ENCODE data around the gene DAGLA.

Gene DAGLA

GRCh38 chr11:61747192-61747966, 67.2 kb downstream of the DAGLA start:
- Mint-ChIP-seq H3K36me3 (no peaks in the 10 kb centered on the region), H3K9me3 (no peaks in the 10 kb centered on the region), H3K4me1 (no peaks in the 10 kb centered on the region), H3K4me3 (no peak overlapping the region), H3K27me3 (peaks cover 38% of the 10 kb centered on the region), H3K27ac (no peak overlapping the region)
- peak; percentile 65 for ATAC-seq

- Mint-ChIP-seq H3K4me1 (peaks cover 2% of the 10 kb centered on the region), H3K36me3 (no peaks in the 10 kb centered on the region), H3K4me3 (no peak overlapping the region), H3K27me3 (peaks cover 41% of the 10 kb centered on the region), H3K27ac (no peak overlapping the region), H3K9me3 (no peaks in the 10 kb centered on the region)
- ATAC-seq, result no peak
These were observed 67.7 kb downstream of the DAGLA start for GRCh38 chr11:61747967-61748285.

GRCh38 chr11:61749591-61750217, 69.5 kb downstream of the DAGLA start:
- H3K27ac Mint-ChIP-seq, result no peak overlapping the region
- no peaks in the 10 kb centered on the region for H3K9me3 Mint-ChIP-seq
- H3K27me3 Mint-ChIP-seq, result peaks cover 59% of the 10 kb centered on the region
- H3K4me3 Mint-ChIP-seq, result no peak overlapping the region
- ATAC-seq, result no peak
- H3K4me1 Mint-ChIP-seq, result peaks cover 12% of the 10 kb centered on the region
- no peaks in the 10 kb centered on the region for H3K36me3 Mint-ChIP-seq

- H3K36me3 Mint-ChIP-seq, result no peaks in the 10 kb centered on the region
- H3K4me3 Mint-ChIP-seq, result no peak overlapping the region
- H3K4me1 Mint-ChIP-seq, result peaks cover 13% of the 10 kb centered on the region
- ATAC-seq, result no peak
- no peak overlapping the region for H3K27ac Mint-ChIP-seq
- peaks cover 63% of the 10 kb centered on the region for H3K27me3 Mint-ChIP-seq
- no peaks in the 10 kb centered on the region for H3K9me3 Mint-ChIP-seq
These were observed 70.6 kb downstream of the DAGLA start for GRCh38 chr11:61750631-61751273.

GRCh38 chr11:61751384-61751783, 71.2 kb downstream of the DAGLA start:
- no peak for ATAC-seq
- Mint-ChIP-seq H3K36me3 (no peaks in the 10 kb centered on the region), H3K4me3 (no peak overlapping the region), H3K4me1 (peaks cover 19% of the 10 kb centered on the region), H3K9me3 (no peaks in the 10 kb centered on the region), H3K27me3 (peaks cover 69% of the 10 kb centered on the region), H3K27ac (no peak overlapping the region)

- H3K27me3 Mint-ChIP-seq, result peaks cover 71% of the 10 kb centered on the region
- no peaks in the 10 kb centered on the region for H3K36me3 Mint-ChIP-seq
- no peaks in the 10 kb centered on the region for H3K9me3 Mint-ChIP-seq
- peak within 1 kb of the TSS; percentile 65 for H3K4me3 Mint-ChIP-seq
- peaks cover 25% of the 10 kb centered on the region for H3K4me1 Mint-ChIP-seq
- no peak within 1 kb of the TSS for H3K27ac Mint-ChIP-seq
- peak; percentile 65 for ATAC-seq
These were observed 72.1 kb downstream of the DAGLA start, which contains the start of gene MYRF for GRCh38 chr11:61752117-61752924. Gene MYRF (plus strand): TSS chr11:61752636. CDS start chr11:61752745, 109 bp downstream.

GRCh38 chr11:61752925-61753521, 72.8 kb downstream of the DAGLA start:
- no peaks in the 10 kb centered on the region for H3K36me3 Mint-ChIP-seq
- no peak for ATAC-seq
- H3K27ac Mint-ChIP-seq, result no peak overlapping the region
- peak overlapping the region; percentile 65 for H3K4me3 Mint-ChIP-seq
- H3K9me3 Mint-ChIP-seq, result no peaks in the 10 kb centered on the region
- peaks cover 71% of the 10 kb centered on the region for H3K27me3 Mint-ChIP-seq
- H3K4me1 Mint-ChIP-seq, result peaks cover 25% of the 10 kb centered on the region

- peak overlapping the region; percentile 65 for H3K4me3 Mint-ChIP-seq
- H3K27me3 Mint-ChIP-seq, result peaks cover 67% of the 10 kb centered on the region
- H3K27ac Mint-ChIP-seq, result no peak overlapping the region
- no peaks in the 10 kb centered on the region for H3K36me3 Mint-ChIP-seq
- peaks cover 25% of the 10 kb centered on the region for H3K4me1 Mint-ChIP-seq
- no peaks in the 10 kb centered on the region for H3K9me3 Mint-ChIP-seq
- no peak for ATAC-seq
These were observed 73.5 kb downstream of the DAGLA start for GRCh38 chr11:61753672-61754071.

- H3K27me3 Mint-ChIP-seq, result peaks cover 56% of the 10 kb centered on the region
- H3K4me1 Mint-ChIP-seq, result peaks cover 25% of the 10 kb centered on the region
- H3K27ac Mint-ChIP-seq, result no peak overlapping the region
- ATAC-seq, result peak; percentile 13
- no peaks in the 10 kb centered on the region for H3K9me3 Mint-ChIP-seq
- H3K4me3 Mint-ChIP-seq, result no peak overlapping the region
- no peaks in the 10 kb centered on the region for H3K36me3 Mint-ChIP-seq
These were observed 74.6 kb downstream of the DAGLA start for GRCh38 chr11:61754534-61755482.

GRCh38 chr11:61756147-61756451, 75.9 kb downstream of the DAGLA start:
- Mint-ChIP-seq H3K4me3 (no peak overlapping the region), H3K9me3 (no peaks in the 10 kb centered on the region), H3K27ac (no peak overlapping the region), H3K4me1 (peaks cover 25% of the 10 kb centered on the region), H3K27me3 (peaks cover 44% of the 10 kb centered on the region), H3K36me3 (no peaks in the 10 kb centered on the region)
- no peak for ATAC-seq

GRCh38 chr11:61756452-61757212, 76.4 kb downstream of the DAGLA start:
- peak; percentile 17 for ATAC-seq
- Mint-ChIP-seq H3K9me3 (no peaks in the 10 kb centered on the region), H3K27ac (no peak overlapping the region), H3K4me3 (no peak overlapping the region), H3K36me3 (no peaks in the 10 kb centered on the region), H3K27me3 (peaks cover 42% of the 10 kb centered on the region), H3K4me1 (peaks cover 25% of the 10 kb centered on the region)

- no peak for ATAC-seq
- Mint-ChIP-seq H3K27me3 (peaks cover 44% of the 10 kb centered on the region), H3K27ac (no peak overlapping the region), H3K4me1 (peaks cover 25% of the 10 kb centered on the region), H3K4me3 (no peak overlapping the region), H3K9me3 (no peaks in the 10 kb centered on the region), H3K36me3 (no peaks in the 10 kb centered on the region)
These were observed 77.1 kb downstream of the DAGLA start for GRCh38 chr11:61757213-61757862.

GRCh38 chr11:61760946-61761345, 80.8 kb downstream of the DAGLA start:
- no peaks in the 10 kb centered on the region for H3K9me3 Mint-ChIP-seq
- H3K27ac Mint-ChIP-seq, result no peak overlapping the region
- peaks cover 10% of the 10 kb centered on the region for H3K4me1 Mint-ChIP-seq
- H3K4me3 Mint-ChIP-seq, result no peak overlapping the region
- no peak for ATAC-seq
- H3K27me3 Mint-ChIP-seq, result peaks cover 17% of the 10 kb centered on the region
- H3K36me3 Mint-ChIP-seq, result no peaks in the 10 kb centered on the region

Measured in stimulated activated memory B cell treated with anti-CD40 and anti-IgM and Interleukin-4, amounts not matched to agents 10 μg/mL and 1 μg/mL and 100 μg/mL, for 72 hours (primary cell).